Neutrophil (primary cell): Measurements from ENCODE around the gene SLK.

ENCODE experiments used
- H3K27ac ChIP-seq: fragments of 200-600 bp; sonication (generic); 2 replicates; pipeline ENCODE4 v1.5.1; 2016; ENCODE audit warnings: mild to moderate bottlenecking, moderate library complexity
- H3K27me3 ChIP-seq: fragments of 200-600 bp; sonication (generic); 2 replicates; pipeline ENCODE4 v1.6.0; 2016; ENCODE audit warnings: mild to moderate bottlenecking
- H3K36me3 ChIP-seq: fragments of 200-600 bp; sonication (generic); 2 replicates; pipeline ENCODE4 v1.5.1; 2017
- H3K4me1 ChIP-seq, 2 experiments: fragments of 200-600 bp in 1 of 2; sonication (generic) in 1 of 2; 1 replicate in 1 of 2; 2 replicates in 1 of 2; pipeline versions ENCODE4 v1.5.1 to v1.6.1; 2013 to 2016; ENCODE audit warnings: low read depth in 1 of 2, low read length in 1 of 2, mild to moderate bottlenecking in 1 of 2, moderate library complexity in 1 of 2; ENCODE audit not compliant: control insufficient read depth in 1 of 2, insufficient read depth in 1 of 2
- H3K4me3 ChIP-seq, 2 experiments: fragments of 200-600 bp in 1 of 2; sonication (generic) in 1 of 2; 1 replicate in 1 of 2; 2 replicates in 1 of 2; pipeline ENCODE4 v1.5.1; 2013 to 2016; ENCODE audit warnings: low read depth in 1 of 2, low read length in 1 of 2, mild to moderate bottlenecking in 1 of 2, moderate library complexity in 1 of 2
- H3K9me3 ChIP-seq: fragments of 200-600 bp; sonication (generic); 2 replicates; pipeline ENCODE4 v1.5.1; 2016
- TF ChIP-seq, protein P1 (sequence below): fragments of 200-600 bp; sonication (generic); IDR thresholded peaks from 2 replicates; pipeline ENCODE4 v1.5.1; 2016; ENCODE audit warnings: antibody characterized with exemption

Gene SLK

DNA sequence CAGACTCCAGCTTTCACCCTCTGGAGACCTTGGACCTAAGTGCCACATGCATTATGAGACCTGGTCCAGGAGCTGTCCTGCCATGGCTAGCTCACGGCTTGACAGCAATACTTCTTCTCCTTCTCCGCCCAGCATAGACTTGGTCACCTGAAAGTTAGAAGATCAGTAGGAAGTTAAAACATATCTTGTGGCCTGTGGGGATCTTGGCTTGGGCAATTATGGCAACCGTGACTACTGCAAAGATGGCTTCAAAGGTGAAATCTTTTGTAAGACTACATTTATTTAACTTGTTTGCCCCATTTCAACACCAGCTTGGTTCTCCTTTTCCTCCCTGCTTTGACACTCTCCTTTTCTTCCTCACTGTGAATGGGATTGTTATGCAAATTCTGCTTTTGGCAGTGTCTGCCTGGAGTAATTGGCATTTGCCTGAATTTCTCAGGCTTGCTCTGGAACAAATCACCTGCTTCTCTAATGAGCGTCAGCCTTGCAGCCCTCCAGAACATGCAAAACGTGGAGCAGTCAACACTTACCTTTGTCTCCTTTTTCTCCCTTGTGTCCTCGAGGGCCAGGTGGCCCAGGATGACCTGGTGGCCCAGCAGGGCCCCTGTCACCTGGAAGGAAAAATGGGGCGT is 65.3 kb downstream of the SLK start:
- peak overlapping the region; percentile 87 for H3K27ac ChIP-seq
- H3K4me3 ChIP-seq = peak overlapping the region; percentile 40 to 43
- peaks cover 19% of the 10 kb centered on the region for H3K36me3 ChIP-seq
- H3K4me1 ChIP-seq = peaks cover 58 to 73% of the 10 kb centered on the region in 2 experiments
- H3K9me3 ChIP-seq = no peaks in the 10 kb centered on the region
- no peaks in the 10 kb centered on the region for H3K27me3 ChIP-seq
- TF ChIP-seq, protein P1, sequence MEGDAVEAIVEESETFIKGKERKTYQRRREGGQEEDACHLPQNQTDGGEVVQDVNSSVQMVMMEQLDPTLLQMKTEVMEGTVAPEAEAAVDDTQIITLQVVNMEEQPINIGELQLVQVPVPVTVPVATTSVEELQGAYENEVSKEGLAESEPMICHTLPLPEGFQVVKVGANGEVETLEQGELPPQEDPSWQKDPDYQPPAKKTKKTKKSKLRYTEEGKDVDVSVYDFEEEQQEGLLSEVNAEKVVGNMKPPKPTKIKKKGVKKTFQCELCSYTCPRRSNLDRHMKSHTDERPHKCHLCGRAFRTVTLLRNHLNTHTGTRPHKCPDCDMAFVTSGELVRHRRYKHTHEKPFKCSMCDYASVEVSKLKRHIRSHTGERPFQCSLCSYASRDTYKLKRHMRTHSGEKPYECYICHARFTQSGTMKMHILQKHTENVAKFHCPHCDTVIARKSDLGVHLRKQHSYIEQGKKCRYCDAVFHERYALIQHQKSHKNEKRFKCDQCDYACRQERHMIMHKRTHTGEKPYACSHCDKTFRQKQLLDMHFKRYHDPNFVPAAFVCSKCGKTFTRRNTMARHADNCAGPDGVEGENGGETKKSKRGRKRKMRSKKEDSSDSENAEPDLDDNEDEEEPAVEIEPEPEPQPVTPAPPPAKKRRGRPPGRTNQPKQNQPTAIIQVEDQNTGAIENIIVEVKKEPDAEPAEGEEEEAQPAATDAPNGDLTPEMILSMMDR = no peak

DNA sequence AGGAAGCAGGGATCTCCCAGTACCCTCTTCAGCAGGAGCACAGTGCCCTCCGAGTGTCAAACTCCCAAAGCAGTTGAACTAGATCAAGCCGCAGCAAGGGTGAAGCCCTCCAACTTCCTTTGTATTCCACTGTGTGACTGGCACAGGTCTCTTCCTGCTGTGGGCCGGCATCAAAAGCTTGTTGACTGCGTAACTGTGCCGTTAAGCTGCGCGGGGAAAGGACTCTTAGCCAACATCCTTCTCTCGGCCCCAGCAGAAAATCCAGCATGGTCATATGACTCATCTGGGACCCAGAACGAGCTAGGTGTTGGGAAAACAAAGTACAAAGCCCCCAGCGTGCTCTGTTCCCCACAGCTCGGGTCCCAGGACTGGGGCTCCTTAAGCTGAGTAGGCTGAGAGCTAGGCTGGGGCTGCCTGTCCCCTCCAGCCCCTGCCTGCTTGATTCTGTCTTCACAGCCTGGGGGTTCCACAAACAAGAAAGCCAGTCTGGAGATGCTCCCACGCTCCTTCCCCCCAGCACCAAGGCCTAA is 66.5 kb downstream of the SLK start:
- Histone ChIP-seq H3K4me1 (peaks cover 58 to 77% of the 10 kb centered on the region in 2 experiments), H3K36me3 (peaks cover 7% of the 10 kb centered on the region), H3K27me3 (no peaks in the 10 kb centered on the region), H3K9me3 (no peaks in the 10 kb centered on the region), H3K27ac (peak overlapping the region; percentile 87), H3K4me3 (peak overlapping the region; percentile 40 to 43)
- TF ChIP-seq, protein P1 = no peak

DNA sequence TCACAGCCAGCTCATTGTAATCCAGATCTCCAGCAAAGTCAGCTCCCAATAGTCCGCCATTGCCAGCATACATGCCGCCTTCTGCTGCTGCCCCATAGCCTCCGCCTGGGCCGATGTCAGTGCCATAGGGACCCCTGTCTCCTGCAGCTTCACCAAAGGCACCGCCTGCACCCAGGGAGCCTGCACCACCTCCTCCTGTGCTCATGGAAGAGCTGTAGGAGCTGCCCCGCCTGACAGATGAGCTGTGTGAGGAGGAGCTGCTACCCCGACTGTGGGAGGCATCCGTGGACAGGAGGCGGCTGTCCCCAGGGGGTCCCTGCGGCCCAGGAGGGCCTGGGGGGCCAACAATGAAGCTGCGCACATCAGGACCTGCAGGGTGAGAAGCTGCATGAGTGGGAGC is 67.0 kb downstream of the SLK start:
- TF ChIP-seq, protein P1 = no peak
- no peak overlapping the region for H3K4me3 ChIP-seq
- H3K27me3 ChIP-seq = no peaks in the 10 kb centered on the region
- H3K36me3 ChIP-seq = peaks cover 2% of the 10 kb centered on the region
- peak overlapping the region; percentile 87 for H3K27ac ChIP-seq
- no peaks in the 10 kb centered on the region for H3K9me3 ChIP-seq
- peaks cover 58 to 72% of the 10 kb centered on the region in 2 experiments for H3K4me1 ChIP-seq

- Histone ChIP-seq H3K4me1 (peaks cover 61 to 69% of the 10 kb centered on the region in 2 experiments), H3K4me3 (no peak overlapping the region), H3K27ac (peak overlapping the region; percentile 87), H3K36me3 (no peaks in the 10 kb centered on the region), H3K27me3 (no peaks in the 10 kb centered on the region), H3K9me3 (no peaks in the 10 kb centered on the region)
- TF ChIP-seq, protein P1 = no peak
These were observed 67.7 kb downstream of the SLK start for GRCh38 chr10:104034401-104035193.

GRCh38 chr10:104035194-104036068 is 68.5 kb downstream of the SLK start:
- Histone ChIP-seq H3K27ac (peak overlapping the region; percentile 87), H3K4me1 (peaks cover 60 to 68% of the 10 kb centered on the region in 2 experiments), H3K9me3 (no peaks in the 10 kb centered on the region), H3K4me3 (no peak overlapping the region), H3K36me3 (no peaks in the 10 kb centered on the region), H3K27me3 (no peaks in the 10 kb centered on the region)
- TF ChIP-seq, protein P1 = no peak
